B cell (primary cell): ENCODE data around the gene CBX7. TPM values are rescaled to one million over a fixed set of nuclear protein-coding genes. Genes with fewer than 3 reads are reported as not detected.

ENCODE experiments used
- ATAC-seq: fragments of 200-7000 bp; cut with Tn5 transposase; one replicate; pipeline ENCODE4 v1.10.0; 2021; ENCODE audit warnings: low read depth, mild to moderate bottlenecking, moderate number of reproducible peaks, moderate library complexity
- CTCF ChIA-PET: fragments of 350-600 bp; sonication (Branson Sonifier 250); formaldehyde crosslinking; loops from one replicate; lab custom pipeline; 2021; ENCODE audit warnings: antibody characterized with exemption, inconsistent platforms; lab: Charles Lee
- POLR2A ChIA-PET: fragments of 350-600 bp; sonication (Branson Sonifier 250); formaldehyde crosslinking; loops from one replicate; lab custom pipeline; 2021; ENCODE audit warnings: antibody characterized with exemption; lab: Charles Lee
- DNase-seq: peaks from one replicate; pipeline ENCODE4 v3.0.0; 2013
- H2AFZ ChIP-seq: 2 replicates; pipeline ENCODE4 v1.6.1; 2012; ENCODE audit warnings: mild to moderate bottlenecking, low read depth, low read length; ENCODE audit not compliant: insufficient read depth, poor library complexity, severe bottlenecking
- H3K27ac ChIP-seq, 2 donors: 1 replicate in 1 of 2; 2 replicates in 1 of 2; pipeline ENCODE4 v1.5.1; 2012 to 2013; ENCODE audit warnings: low read length in 2 of 2, mild to moderate bottlenecking in 2 of 2, moderate library complexity in 1 of 2
- H3K27me3 ChIP-seq, 4 experiments: fragments of 200-600 bp in 1 of 4; sonication (generic) in 1 of 4; replicated peaks in 1 of 4; 1 replicate in 2 of 4; 2 replicates in 2 of 4; pipeline versions ENCODE4 v1.6.1 to v1.7.0; 2013 to 2016; ENCODE audit warnings: low read length in 3 of 4, mild to moderate bottlenecking in 2 of 4, mixed read lengths in 1 of 4, moderate library complexity in 1 of 4; ENCODE audit not compliant: insufficient read depth in 4 of 4, control insufficient read depth in 3 of 4; ENCODE audit errors: control extremely low read depth in 1 of 4
- H3K36me3 ChIP-seq, 2 experiments: replicated peaks in 1 of 2; 1 replicate in 1 of 2; 2 replicates in 1 of 2; pipeline versions ENCODE4 v1.6.1 to v1.7.1; 2013; ENCODE audit warnings: low read length in 1 of 2; ENCODE audit not compliant: insufficient read depth in 2 of 2, control insufficient read depth in 1 of 2; ENCODE audit errors: control extremely low read depth in 1 of 2, extremely low read depth in 1 of 2
- H3K4me1 ChIP-seq, 2 donors: fragments of 200-600 bp in 1 of 2; sonication (generic) in 1 of 2; 1 replicate in 1 of 2; 2 replicates in 1 of 2; pipeline versions ENCODE4 v1.5.1 to v1.6.1; 2013 to 2017; ENCODE audit warnings: low read length in 2 of 2; ENCODE audit not compliant: control insufficient read depth in 2 of 2, insufficient read depth in 2 of 2
- H3K4me2 ChIP-seq: replicated peaks from 2 replicates; pipeline ENCODE3; 2012; ENCODE audit warnings: mild to moderate bottlenecking, low read depth, low read length; ENCODE audit not compliant: poor library complexity, severe bottlenecking
- H3K4me3 ChIP-seq, 5 experiments: fragments of 200-600 bp in 1 of 5; sonication (generic) in 1 of 5; 1 replicate in 3 of 5; 2 replicates in 2 of 5; pipeline versions ENCODE4 v1.5.1 to v1.7.0; 2011 to 2016; ENCODE audit warnings: low read length in 4 of 5, mild to moderate bottlenecking in 4 of 5, low read depth in 2 of 5, control low read depth in 1 of 5, moderate library complexity in 1 of 5; ENCODE audit not compliant: insufficient read depth in 1 of 5; ENCODE audit errors: control extremely low read depth in 1 of 5, extremely low read depth in 1 of 5
- H3K79me2 ChIP-seq: fragments of 200-600 bp; sonication (generic); one replicate; pipeline ENCODE4 v1.6.0; 2016; ENCODE audit warnings: low read length; ENCODE audit not compliant: control insufficient read depth, insufficient read depth
- H3K9ac ChIP-seq: fragments of 200-600 bp; sonication (generic); 2 replicates; pipeline ENCODE4 v1.6.1; 2017; ENCODE audit warnings: mild to moderate bottlenecking, low read length, moderate library complexity
- H3K9me3 ChIP-seq, 3 donors: one replicate each; pipeline versions ENCODE4 v1.6.1 to v1.7.1; 2013; ENCODE audit warnings: low read length in 2 of 3; ENCODE audit not compliant: control insufficient read depth in 2 of 3, insufficient read depth in 1 of 3; ENCODE audit errors: control extremely low read depth in 1 of 3
- H4K20me1 ChIP-seq: 2 replicates; pipeline ENCODE4 v1.6.0; 2012; ENCODE audit warnings: mild to moderate bottlenecking, low read length; ENCODE audit not compliant: insufficient read depth, control insufficient read depth, poor library complexity, severe bottlenecking
- H3K27ac Mint-ChIP-seq: one replicate; pipeline ENCODE4 v1.8.0; 2021; ENCODE audit warnings: mixed read lengths
- H3K27me3 Mint-ChIP-seq: one replicate; pipeline ENCODE4 v1.8.0; 2021; ENCODE audit warnings: mixed read lengths
- H3K4me1 Mint-ChIP-seq: one replicate; pipeline ENCODE4 v1.8.0; 2021; ENCODE audit warnings: mixed read lengths
- H3K4me3 Mint-ChIP-seq: one replicate; pipeline ENCODE4 v1.8.0; 2021; ENCODE audit warnings: mixed read lengths
- H3K9me3 Mint-ChIP-seq: one replicate; pipeline ENCODE4 v1.8.0; 2022; ENCODE audit warnings: mixed read lengths; ENCODE audit not compliant: insufficient read depth
- EZH2 ChIP-seq: IDR thresholded peaks from 2 replicates; pipeline ENCODE4 v1.6.1; 2012; ENCODE audit warnings: borderline replicate concordance, low read depth, mild to moderate bottlenecking, moderate library complexity, low read length; ENCODE audit not compliant: insufficient read depth, poor library complexity, severe bottlenecking
- WGBS: methylation state at CpG from one replicate; pipeline ENCODE4 v1.1.5; 2013; ENCODE audit warnings: missing lambda C conversion rate; ENCODE audit not compliant: insufficient coverage; 5-methylcytosine and 5-hydroxymethylcytosine counted together
- intact Hi-C: fragments of 100-400 bp; cut with micrococcal nuclease; formaldehyde crosslinking; loops from one replicate; pipeline ENCODE4 v1.10.0; 2022
- polyA plus RNA-seq: library from polyadenylated mRNA; depleted of rRNA; stranded (reverse); fragments of >200 nt; gene quantifications from 2 replicates; pipeline ENCODE4 v1.2.3, GENCODE V29; 2012
- total RNA-seq, 2 donors: library from RNA; stranded (reverse); fragments of 120-200 nt in 1 of 2; gene quantifications; 1 replicate in 1 of 2; 2 replicates in 1 of 2; pipeline versions ENCODE4 v1.2.3 to v1.2.4, GENCODE V29; 2013 to 2022
- TF ChIP-seq, protein P1 (sequence below): fragments of 200-600 bp; IDR thresholded peaks from one replicate; pipeline ENCODE4 v1.8.0; 2022; ENCODE audit warnings: antibody characterized with exemption, mild to moderate bottlenecking

Gene CBX7
- total and polyA plus RNA-seq, 2 donors (not counting 1 experiment from before 2014, with no cell fraction given), result 83.6 to 141 TPM

DNA sequence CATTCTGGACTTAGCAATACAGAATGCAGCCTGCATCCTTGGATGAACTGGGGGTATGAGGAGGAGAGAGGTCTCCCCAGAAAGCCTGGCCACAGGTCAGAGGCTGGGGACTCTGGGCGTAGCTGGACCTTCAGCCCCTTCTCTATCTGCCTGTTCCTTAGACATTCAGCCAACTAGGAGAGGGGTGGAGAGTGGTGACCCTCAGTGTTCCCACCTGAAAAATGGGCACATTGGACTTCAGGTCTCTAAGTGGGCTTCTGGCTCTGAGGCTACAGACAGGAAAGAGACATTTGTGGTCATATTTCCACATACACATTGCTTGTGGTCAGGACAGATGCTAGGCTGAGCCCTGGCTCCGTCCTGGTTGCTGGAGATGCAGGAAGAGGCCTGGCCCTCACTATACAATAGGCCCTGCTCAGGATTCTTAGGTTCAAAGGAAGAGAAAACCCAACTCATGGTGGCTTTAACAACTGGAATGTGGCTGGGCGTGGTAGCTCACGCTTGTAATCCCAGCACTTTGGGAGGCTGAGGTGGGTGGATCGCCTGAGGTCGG is 30.1 kb upstream of the CBX7 start:
- H3K4me2 ChIP-seq, result no peak overlapping the region
- no peak for TF ChIP-seq EZH2
- TF ChIP-seq, protein P1, sequence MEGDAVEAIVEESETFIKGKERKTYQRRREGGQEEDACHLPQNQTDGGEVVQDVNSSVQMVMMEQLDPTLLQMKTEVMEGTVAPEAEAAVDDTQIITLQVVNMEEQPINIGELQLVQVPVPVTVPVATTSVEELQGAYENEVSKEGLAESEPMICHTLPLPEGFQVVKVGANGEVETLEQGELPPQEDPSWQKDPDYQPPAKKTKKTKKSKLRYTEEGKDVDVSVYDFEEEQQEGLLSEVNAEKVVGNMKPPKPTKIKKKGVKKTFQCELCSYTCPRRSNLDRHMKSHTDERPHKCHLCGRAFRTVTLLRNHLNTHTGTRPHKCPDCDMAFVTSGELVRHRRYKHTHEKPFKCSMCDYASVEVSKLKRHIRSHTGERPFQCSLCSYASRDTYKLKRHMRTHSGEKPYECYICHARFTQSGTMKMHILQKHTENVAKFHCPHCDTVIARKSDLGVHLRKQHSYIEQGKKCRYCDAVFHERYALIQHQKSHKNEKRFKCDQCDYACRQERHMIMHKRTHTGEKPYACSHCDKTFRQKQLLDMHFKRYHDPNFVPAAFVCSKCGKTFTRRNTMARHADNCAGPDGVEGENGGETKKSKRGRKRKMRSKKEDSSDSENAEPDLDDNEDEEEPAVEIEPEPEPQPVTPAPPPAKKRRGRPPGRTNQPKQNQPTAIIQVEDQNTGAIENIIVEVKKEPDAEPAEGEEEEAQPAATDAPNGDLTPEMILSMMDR, result no peak
- H2AFZ ChIP-seq, result no peak overlapping the region
- no peaks in the 10 kb centered on the region for H3K36me3 ChIP-seq
- Mint-ChIP-seq H3K4me1 (no peaks in the 10 kb centered on the region), H3K9me3 (peaks cover 2% of the 10 kb centered on the region), H3K27ac (no peak overlapping the region), H3K4me3 (no peak overlapping the region), H3K27me3 (peaks cover 7% of the 10 kb centered on the region)
- peaks cover 0 to 17% (median 0%) of the 10 kb centered on the region in 4 experiments for H3K27me3 ChIP-seq
- H3K9ac ChIP-seq, result no peak overlapping the region
- peaks cover 0 to 25% (median 0%) of the 10 kb centered on the region in 3 donors for H3K9me3 ChIP-seq
- CTCF ChIA-PET, result interaction anchor here (0.6 to 0.8 kb wide), 3 partner anchors 12 to 293 kb away, joined by 3 read pairs; no protein-coding TSS in a partner anchor
- H3K4me3 ChIP-seq, result no peak overlapping the region
- no peaks in the 10 kb centered on the region for H3K79me2 ChIP-seq
- ATAC-seq, result no peak
- no peaks in the 10 kb centered on the region for H3K4me1 ChIP-seq
- POLR2A ChIA-PET, result interaction anchor here (0.5 kb wide), 1 partner anchor 10 kb away, joined by 3 read pairs; no protein-coding TSS in a partner anchor
- H4K20me1 ChIP-seq, result no peaks in the 10 kb centered on the region
- 76% methylated on average over 4 of the region's 6 CpGs for WGBS
- DNase-seq, result no peak
- H3K27ac ChIP-seq, result no peak overlapping the region
- intact Hi-C loops, result no loop called here

DNA sequence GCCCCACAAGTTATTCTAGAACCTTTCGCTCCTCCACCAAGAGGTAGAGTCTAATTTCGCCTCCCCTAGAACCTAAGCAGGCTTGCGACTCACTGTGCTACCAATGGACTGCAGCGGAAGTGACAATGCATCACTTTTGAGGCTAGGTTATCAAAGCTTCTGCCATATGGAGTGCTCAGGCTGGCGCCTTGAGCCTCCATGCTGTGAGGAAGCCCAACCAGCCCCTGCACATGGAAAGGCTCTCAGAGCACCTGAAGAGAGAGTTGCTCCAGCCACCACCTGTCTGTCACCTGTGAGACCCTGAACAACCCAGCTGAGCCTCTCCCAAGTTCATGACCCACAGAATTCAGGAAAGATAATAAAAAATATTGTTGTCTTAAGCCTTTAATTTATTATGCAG is 29.3 kb upstream of the CBX7 start:
- WGBS, result 81% methylated on average over 5 of the region's 5 CpGs
- no peaks in the 10 kb centered on the region for H3K36me3 ChIP-seq
- CTCF ChIA-PET, result no interaction called here
- Mint-ChIP-seq H3K4me3 (no peak overlapping the region), H3K27ac (no peak overlapping the region), H3K4me1 (no peaks in the 10 kb centered on the region), H3K27me3 (peaks cover 7% of the 10 kb centered on the region), H3K9me3 (peaks cover 2% of the 10 kb centered on the region)
- no peak overlapping the region for H2AFZ ChIP-seq
- H3K27me3 ChIP-seq, result peaks cover 0 to 17% (median 0%) of the 10 kb centered on the region in 4 experiments
- peaks cover 0 to 23% (median 0%) of the 10 kb centered on the region in 3 donors for H3K9me3 ChIP-seq
- ATAC-seq (no peak), DNase-seq (no peak)
- H3K27ac ChIP-seq, result no peak overlapping the region
- H3K4me1 ChIP-seq, result no peaks in the 10 kb centered on the region
- TF ChIP-seq, protein P1, result no peak
- TF ChIP-seq EZH2, result no peak
- no peak overlapping the region for H3K4me2 ChIP-seq
- H3K79me2 ChIP-seq, result no peaks in the 10 kb centered on the region
- POLR2A ChIA-PET, result no interaction called here
- H3K9ac ChIP-seq, result no peak overlapping the region
- intact Hi-C loops, result no loop called here
- H4K20me1 ChIP-seq, result no peaks in the 10 kb centered on the region
- no peak overlapping the region for H3K4me3 ChIP-seq
